GM20431 (cell line): ENCODE data around the gene RELT.

ENCODE experiments used
- in situ Hi-C: fragments of 300-500 bp; cut with MseI, MboI; formaldehyde crosslinking; loops from one replicate; pipeline ENCODE4 v1.15.0; 2020; ENCODE audit warnings: low sequenced_read_pairs; ENCODE audit not compliant: unreplicated experiment

The RELT gene

DNA sequence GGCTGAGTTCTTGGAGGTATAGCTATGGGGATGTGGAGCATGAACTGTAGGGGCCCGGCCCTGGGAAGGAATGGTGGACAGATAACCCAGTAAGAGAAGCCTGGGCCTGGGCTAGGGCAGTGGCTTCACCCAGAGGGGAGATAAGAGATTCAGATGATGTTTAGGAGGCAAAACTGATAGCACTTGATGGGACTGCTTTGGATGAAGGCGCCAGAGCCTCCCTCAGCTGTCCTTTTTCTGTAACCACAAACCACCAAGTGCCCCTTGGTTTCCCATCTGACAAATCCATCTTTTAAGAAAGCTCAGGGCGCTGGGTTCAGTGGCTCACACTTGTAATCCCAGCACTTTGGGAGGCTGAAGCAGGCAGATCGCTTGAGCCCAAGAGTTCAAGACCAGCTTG, 23.4 kb downstream of the RELT start:
- in situ Hi-C loops, result no loop called here

GRCh38 chr11:73400293-73400692, 24.1 kb downstream of the RELT start:
- in situ Hi-C loops, result no loop called here

DNA sequence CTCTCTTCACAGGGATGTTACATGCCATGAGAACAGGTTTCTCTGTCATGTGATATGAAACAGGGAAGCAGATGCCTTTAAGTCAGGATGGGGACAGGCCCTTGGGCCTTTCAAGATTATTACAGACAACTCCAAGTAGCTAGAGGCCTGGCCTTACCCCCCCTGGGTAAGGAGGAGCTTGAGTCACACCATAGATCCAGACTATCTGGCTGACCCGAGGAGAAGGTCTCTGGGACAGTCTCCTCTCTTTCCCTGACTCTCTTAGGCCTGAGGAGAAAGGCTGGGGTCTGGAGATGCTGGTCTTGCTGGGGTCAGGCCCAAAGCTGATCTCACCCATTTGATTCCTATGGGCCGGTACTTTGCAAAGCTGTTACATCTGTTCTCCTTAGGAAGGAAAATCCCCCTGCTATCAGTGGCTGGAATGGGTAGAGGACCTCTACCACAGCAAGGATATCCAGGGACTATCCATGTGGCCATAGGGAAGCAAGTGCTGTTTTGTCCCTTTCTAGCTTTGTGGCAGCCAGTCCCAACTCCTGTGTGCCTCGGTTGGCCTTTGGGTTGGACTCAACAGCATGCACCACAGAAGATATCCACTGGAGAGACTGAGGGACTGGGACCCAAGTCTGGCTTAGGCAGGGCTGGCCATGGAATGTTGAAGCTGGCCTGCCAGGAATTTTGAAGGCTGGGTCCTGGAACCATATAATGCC, 25.2 kb downstream of the RELT start:
- in situ Hi-C loops, result no loop called here

DNA sequence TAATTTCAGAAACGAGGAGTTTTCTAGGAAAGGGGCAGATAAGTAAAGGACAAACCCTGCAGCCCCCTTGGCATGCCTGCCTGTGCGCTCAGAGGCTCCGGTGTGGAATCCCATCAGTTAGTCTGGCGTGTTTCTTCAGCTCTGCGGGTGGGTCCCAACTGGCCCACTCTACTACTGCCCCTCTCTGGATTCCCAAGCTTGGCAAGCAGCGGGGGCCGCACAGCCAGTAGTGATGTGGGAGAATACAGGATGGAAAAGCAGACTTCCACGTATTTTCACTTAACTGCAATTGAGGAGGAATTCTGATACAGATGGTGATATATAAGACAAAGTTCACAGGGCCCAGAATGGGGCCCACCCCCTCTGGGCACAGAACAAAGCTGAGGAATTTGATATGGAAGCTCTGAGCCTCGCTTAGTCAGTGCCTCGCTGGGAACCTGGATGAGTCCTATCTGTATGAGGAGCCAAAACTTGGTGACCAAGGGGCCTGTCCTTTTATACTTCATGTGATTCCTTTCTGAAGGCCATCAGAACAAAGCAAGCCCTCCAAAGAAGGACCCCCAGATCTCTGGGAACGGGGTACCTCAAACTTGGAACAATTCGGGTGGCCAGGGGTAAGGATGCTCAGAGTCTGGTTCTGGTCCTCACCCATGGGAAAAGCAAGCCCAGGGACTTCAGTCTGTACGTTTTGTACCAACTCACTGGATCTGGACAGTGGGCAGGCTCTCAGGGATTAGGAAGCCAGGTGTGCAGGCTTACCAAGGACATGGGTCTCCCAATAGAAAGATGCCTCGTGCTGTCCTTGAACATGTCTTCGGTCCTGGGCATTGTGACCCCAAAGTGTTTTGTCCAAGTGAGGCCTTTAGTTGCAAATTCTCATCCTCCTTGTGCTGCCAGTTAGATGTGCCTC, 26.0 kb downstream of the RELT start:
- in situ Hi-C loops, result no loop called here

- in situ Hi-C loops, result no loop called here
Measured at GRCh38 chr11:73402834-73403185, 26.6 kb downstream of the RELT start.

DNA sequence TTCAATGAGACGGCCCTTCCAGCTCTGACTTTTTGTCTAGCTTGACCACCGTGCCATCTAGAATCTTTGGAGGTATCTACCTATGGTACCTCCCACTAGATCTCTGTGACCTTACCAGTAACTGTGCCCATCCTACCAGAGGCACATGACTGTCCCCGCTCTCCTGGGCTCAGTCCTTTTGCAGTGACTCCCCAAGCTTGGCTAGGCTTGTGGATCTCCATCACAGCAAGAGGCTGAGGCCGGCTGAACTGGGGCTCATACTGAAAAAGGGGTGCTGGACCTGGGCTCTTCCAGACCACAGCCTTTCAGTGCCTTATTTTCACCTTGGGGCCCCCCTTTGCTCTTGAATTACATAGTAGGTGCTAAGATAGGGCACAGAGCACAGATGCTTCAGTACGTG, 27.3 kb downstream of the RELT start:
- in situ Hi-C loops, result no loop called here

GRCh38 chr11:73404048-73404447, 27.8 kb downstream of the RELT start:
- in situ Hi-C loops, result no loop called here

- in situ Hi-C loops, result no loop called here
Measured at GRCh38 chr11:73404506-73405145, 28.4 kb downstream of the RELT start.

DNA sequence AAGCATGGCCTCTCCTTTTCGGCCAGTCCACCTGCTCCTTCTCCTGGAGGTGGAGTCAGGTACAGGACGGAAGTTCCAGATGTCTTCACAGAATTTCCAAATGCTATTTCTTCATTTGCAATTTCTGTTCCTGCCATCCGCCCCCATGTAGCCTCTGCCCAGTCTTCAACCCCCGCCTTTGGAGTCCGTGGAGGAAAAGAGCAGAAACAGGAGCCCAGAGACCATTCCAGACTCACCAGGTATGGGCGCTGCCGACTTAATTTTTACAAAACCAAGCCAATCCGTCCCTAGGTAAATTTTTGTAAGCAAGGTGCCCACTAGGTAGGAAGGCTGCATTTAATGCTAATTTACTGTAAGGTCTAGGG, 28.9 kb downstream of the RELT start:
- in situ Hi-C loops, result no loop called here

DNA sequence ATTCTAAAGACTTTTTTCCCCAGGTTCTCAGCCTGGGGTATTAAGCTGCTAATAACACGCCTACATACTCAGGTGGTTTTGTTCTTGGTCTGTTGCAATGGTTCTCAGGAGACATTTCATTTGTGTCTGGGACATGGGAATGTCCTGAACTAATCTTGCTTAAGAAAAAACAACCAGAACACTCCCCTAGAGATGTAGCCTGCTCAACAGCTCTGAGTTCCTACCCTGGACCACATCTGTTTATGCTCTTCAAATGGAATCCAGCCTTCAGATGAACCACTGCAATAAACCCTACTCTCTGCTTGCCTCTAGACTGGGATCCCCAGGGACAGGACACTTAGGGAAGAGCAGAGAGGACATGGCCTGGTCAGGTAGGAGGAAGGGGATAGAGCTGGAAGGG, 29.9 kb downstream of the RELT start:
- in situ Hi-C loops, result no loop called here

- in situ Hi-C loops, result no loop called here
Measured at GRCh38 chr11:73406619-73407018, 30.4 kb downstream of the RELT start.

GRCh38 chr11:73409431-73409830, 33.2 kb downstream of the RELT start:
- in situ Hi-C loops, result no loop called here

GRCh38 chr11:73410627-73411026, 34.4 kb downstream of the RELT start:
- in situ Hi-C loops, result no loop called here

GRCh38 chr11:73411031-73411430, 34.8 kb downstream of the RELT start:
- in situ Hi-C loops, result no loop called here

DNA sequence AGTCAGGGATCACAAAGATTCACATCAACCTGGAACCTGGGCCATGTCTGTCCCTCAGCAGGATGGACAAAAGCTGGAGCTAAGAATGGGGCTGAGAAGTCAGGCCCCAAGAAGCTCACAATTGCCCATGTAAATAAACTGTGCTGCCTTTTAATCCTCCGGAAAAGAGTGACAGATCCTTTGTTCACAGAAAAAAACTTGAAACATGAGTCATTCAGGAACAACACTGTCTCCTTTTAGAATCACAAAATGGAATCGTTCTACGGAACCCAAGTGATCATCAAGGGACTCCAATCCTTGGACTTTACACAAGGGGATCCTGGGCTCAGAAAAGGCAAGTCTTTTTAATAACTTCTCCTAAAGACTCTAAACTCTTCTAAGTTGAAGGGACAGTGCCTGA, 36.1 kb downstream of the RELT start:
- in situ Hi-C loops, result no loop called here

DNA sequence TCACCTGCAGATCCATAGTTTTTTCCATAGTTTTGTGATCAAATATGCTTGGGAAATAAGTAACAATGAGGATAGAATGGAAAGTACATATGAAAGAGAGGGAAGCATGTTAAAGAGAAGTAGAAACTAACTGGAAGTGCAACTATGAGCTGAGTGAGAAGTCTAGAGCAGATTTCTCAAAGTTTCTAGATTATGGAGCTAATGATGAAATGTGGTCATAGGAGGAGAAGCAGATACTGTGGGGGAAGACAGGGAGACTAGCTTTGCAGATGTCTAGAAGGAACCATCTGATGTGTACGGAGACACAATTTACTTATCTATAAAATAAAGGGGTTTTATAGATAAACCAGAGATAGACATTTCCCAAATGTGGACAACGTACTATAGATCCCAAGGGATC, 37.1 kb downstream of the RELT start:
- in situ Hi-C loops, result no loop called here

DNA sequence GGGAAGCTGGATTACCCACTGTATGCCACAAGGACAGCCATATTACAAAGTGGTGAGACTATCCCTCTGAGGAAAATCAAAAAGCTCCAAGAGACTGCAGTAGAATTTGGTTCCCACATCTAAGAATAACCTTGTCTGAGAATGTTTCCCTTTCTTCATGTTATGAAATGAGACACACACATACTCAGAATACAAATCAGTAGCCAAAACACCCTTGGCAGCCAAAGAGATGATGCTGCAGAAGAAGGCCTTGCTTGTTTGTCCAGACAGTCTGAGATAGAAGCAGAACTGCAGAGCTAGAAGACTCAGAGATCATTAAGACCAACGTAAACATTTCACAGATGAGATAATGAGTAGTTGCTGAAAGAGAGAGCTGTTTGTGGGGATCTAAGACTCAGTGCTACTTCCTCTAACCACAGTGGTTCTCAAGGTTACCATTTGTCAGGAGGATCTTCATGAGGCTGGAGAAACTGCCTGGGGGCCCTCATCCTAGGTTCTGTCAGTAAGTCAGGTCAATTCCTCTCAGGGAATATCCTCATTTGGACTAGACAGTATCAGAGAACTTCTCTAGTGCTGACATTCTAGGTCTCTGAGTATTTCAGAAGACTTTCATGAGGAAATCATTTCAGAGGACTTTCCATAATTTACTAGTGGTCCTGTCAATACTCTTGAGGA, 38.9 kb downstream of the RELT start:
- in situ Hi-C loops, result no loop called here

DNA sequence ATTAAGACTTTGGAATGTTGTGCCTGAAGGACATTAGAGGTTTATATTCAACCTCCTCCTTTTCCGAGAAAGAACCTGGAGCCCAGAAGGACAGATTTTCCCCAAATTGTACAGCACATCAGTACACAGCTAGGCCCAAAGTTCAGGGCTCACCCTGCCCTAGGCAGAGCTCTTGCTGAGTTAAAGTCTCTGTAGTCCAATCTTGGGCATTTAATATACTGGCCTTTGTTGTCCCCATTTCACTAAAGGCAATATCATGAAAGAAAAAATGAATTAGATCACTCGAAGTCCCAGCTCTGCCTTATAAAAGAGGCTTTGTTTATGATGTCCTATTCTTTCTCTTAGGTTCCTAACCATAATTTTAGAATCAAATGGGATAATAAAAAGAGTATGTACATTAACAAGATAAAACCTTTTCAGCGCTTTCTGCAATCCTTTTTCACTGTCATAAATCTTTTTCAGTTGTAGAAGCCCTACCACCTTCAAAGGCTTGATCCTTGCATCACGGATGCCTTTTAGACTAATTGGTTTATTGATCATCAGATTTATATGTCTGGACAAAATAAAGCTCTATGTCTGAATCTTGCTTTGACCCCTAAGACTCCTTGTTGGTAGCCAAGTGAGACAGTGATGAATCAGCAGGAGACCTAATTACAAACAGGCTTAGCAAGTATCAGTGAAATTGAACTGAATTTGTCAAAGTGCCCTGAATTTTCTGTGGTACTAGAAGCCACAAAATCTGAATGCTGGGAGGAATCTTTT, 39.8 kb downstream of the RELT start:
- in situ Hi-C loops, result no loop called here

- in situ Hi-C loops, result no loop called here
Measured at GRCh38 chr11:73416786-73417185, 40.6 kb downstream of the RELT start.

DNA sequence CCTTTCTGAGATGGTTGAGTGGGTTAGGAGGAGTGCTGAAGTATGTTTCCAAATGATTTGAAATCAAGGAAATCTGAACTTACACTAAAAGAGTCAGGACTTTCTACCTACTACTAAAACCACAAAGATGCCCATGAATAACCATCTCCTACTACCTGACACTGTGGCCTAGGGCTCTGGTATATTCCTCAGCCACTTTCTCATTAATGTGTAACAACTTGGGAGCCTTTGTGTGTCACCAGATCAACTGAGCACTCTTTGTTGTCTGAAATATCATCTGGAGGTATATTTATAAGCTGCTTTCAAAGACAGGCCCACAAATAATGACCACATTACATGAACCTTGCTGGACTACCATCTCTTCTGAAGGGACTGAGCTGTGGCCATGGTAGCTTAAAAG, 43.9 kb downstream of the RELT start:
- in situ Hi-C loops, result no loop called here
